HG03442 (cell line): Measurements from ENCODE around the gene MLF2.

Experiments used
- ATAC-seq: cut with Tn5 transposase; IDR thresholded peaks from one replicate; pipeline ENCODE4 v1.9.1; 2021; ENCODE audit warnings: mild to moderate bottlenecking, moderate library complexity; ENCODE audit not compliant: unreplicated experiment

MLF2 gene

GRCh38 chr12:6778574-6779550 is 25.9 kb upstream of the MLF2 start:
- no peak for ATAC-seq

GRCh38 chr12:6778217-6778573 is 25.3 kb upstream of the MLF2 start:
- no peak for ATAC-seq

GRCh38 chr12:6777386-6777785 is 24.4 kb upstream of the MLF2 start:
- ATAC-seq, result no peak

- ATAC-seq, result no peak
Measured at GRCh38 chr12:6775185-6776174, 22.5 kb upstream of the MLF2 start.

- no peak for ATAC-seq
Measured at GRCh38 chr12:6774499-6775062, 21.6 kb upstream of the MLF2 start.

GRCh38 chr12:6773590-6774351 is 20.8 kb upstream of the MLF2 start:
- ATAC-seq, result no peak

GRCh38 chr12:6772726-6773589 is 20.0 kb upstream of the MLF2 start:
- no peak for ATAC-seq

- no peak for ATAC-seq
Measured at GRCh38 chr12:6772331-6772695, 19.4 kb upstream of the MLF2 start, which contains the start of gene LAG3. LAG3 (plus strand) TSS chr12:6772520; CDS start chr12:6772853, 333 bp downstream.

- ATAC-seq, result no peak
Measured at GRCh38 chr12:6771509-6772330, 18.8 kb upstream of the MLF2 start.

- ATAC-seq, result no peak
Measured at GRCh38 chr12:6771091-6771495, 18.2 kb upstream of the MLF2 start.

GRCh38 chr12:6770600-6770999 is 17.7 kb upstream of the MLF2 start:
- ATAC-seq, result no peak

- ATAC-seq, result no peak
Measured at GRCh38 chr12:6770094-6770493, 17.2 kb upstream of the MLF2 start.

- ATAC-seq, result no peak
Measured at GRCh38 chr12:6769666-6770065, 16.7 kb upstream of the MLF2 start.

- ATAC-seq, result no peak
Measured at GRCh38 chr12:6768990-6769389, 16.0 kb upstream of the MLF2 start.

- no peak for ATAC-seq
Measured at GRCh38 chr12:6768437-6768914, 15.5 kb upstream of the MLF2 start.

- ATAC-seq, result no peak
Measured at GRCh38 chr12:6767353-6768319, 14.7 kb upstream of the MLF2 start.

GRCh38 chr12:6766651-6767349 is 13.9 kb upstream of the MLF2 start:
- peak; percentile 49 for ATAC-seq
